Stimulated activated CD4-positive, alpha-beta T cell treated with anti-CD3 and anti-CD28 coated beads, TNF-alpha, amount 100 ng/mL, for 24 hours (primary cell): ENCODE results near the gene PLPP6.

Experiments
- DNase-seq, 3 experiments: peaks; one replicate each; pipeline ENCODE4 v3.0.0-alpha.2; 2020; ENCODE audit warnings: low read depth in 3 of 3

PLPP6 gene

DNA sequence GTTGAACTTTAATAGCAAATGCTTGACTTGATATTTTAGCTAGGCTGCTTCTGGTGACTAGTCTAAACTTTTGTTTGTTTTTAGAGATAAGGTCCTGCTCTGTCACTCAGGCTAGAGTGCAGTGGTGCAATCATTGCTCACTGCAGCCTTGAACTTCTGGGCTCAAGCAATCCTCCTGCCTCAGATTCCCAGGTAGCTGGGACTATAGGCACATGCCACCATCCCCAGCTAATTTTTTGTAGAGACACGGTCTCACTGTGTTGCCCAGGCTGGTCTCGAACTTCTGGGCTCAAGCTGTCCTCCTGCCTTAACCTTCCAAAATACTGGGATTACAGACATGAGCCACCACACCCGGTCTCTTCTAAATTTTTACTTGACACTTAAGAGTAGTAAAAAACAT, 38.0 kb downstream of the PLPP6 start:
- no peak for DNase-seq

DNA sequence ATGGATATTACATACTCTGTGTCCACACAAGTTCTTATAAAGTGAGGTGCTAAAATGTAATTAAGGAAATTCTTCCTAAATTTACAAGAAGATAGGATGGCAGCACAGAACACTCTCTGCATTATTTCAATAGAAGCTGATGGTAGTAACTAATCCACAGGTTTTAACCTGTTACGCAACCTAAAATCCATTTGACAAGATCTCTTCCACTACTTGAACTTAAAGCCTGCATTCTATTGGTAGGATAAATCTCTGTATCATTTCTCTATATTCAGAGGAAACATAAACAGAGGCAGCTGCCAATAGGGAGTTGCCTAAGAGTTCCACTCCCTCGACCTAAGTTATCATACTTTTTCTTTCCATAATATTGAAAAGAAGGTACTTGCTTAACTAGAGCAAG, 38.8 kb downstream of the PLPP6 start:
- DNase-seq = no peak

DNA sequence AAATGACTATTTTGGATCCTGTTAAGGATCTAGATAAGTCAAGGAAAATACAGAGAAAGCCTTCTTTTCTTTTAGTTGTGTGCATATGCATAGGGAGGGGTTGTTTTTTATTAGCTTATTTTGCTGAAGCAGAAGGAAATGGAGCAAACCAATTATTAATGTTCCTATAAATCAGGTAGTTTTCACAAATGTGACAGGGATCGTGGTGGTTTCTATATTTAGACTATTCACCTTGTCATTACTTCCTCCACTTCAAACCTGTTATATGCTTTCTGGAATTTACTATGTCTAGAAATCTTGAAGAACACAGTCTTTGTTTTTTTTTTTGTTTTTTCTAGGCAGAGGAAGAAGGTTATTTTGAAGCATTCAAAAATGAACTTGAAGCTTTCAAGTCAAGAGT, 39.4 kb downstream of the PLPP6 start:
- no peak for DNase-seq

DNA sequence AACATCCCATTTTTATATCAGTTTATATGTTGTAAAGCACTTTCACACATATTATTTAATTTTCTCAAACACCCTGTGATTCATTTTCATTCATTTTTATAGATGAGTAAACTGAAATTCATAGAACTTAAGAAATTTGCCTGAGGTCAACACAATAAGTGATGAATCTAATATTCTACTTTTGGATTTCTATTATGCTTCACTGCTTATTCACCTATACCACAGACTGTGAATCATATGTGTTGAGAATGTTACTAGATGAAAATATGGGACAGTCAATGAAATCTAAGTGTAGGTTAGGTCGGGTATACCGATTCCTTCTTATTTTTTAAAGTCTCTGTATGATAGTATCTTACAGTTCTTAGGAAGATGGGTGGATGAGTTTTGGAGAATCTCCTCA, 42.0 kb downstream of the PLPP6 start:
- DNase-seq = no peak

DNA sequence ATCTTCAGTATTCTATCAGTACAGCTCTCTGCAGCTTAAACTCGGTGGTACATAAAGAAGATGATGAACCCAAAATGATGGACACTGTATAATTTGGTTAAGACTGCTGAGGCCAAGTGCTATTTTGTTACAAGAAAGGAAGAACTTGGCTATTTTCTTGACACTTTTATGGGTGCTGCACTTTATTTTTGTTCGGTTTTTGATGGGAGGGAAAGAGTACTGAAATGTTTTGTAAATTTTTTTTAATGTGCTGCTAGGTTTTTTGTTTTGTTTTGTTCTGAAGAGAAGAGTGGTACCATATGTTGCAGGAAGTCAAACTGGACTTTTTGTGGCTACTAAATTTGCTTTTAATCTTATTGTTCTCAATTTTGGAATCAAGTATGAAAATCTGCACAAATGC, 43.9 kb downstream of the PLPP6 start:
- DNase-seq = no peak

DNA sequence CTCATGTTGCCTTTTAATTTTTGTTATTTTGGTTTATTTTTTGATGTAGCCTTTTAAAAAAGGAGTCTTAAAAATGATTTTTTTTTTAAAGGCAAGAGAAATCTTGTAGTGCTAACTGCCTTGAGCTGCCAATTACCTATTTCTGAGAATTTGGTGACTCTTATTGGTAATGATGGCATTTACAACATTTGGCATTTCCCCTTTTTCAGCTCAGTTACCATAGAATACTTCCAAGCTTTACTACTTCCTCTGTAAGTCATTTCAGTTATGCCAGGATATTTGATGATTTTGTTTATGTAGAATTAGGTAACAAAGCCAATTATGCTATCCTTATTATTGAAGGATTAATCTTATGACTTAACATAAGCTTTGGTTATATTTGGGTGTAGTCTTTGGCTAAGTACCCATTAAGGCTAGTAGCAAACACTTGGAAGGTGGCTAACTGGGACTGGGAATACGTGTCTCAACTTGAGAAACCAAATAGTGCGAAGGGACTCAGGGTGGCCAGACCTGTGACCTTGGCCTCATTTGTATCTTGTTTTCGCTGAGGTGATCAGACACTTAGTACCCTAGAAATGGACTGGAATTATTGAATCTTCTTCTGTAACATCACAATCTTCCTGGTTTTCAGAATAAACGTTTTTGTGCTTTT, 45.0 kb downstream of the PLPP6 start:
- no peak for DNase-seq

DNA sequence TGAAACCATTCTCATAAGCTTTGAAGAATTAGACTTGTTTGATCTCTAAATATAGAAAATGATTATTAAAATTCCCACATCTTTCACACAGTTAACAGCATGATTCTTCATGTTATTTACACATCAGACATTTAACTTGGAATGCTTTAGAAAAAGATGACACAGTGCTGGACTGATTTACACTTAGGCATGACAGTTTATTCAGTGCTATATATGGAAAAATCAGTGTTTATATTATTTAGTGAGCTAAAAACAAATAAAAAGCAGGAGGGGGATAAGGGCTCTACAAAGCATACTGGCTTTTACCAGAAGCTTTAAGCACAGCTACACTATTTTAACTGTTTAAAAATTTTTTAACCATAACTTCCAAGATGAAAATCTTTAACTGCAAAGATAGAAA, 47.3 kb downstream of the PLPP6 start:
- no peak for DNase-seq

DNA sequence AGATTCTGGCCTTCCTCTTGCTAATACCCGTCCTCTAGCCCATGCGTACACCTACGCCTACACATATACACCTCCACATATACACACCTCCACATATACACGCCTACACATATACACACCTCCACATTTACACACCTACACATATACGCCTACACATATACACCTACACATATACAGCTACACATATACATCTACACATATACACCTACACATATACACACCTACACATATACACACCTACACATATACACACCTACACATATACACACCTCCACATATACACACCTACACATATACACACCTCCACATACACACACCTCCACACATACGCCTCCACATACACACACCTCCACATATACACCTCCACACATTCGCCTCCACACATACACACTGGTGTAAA, 51.8 kb downstream of the PLPP6 start:
- DNase-seq = no peak

DNA sequence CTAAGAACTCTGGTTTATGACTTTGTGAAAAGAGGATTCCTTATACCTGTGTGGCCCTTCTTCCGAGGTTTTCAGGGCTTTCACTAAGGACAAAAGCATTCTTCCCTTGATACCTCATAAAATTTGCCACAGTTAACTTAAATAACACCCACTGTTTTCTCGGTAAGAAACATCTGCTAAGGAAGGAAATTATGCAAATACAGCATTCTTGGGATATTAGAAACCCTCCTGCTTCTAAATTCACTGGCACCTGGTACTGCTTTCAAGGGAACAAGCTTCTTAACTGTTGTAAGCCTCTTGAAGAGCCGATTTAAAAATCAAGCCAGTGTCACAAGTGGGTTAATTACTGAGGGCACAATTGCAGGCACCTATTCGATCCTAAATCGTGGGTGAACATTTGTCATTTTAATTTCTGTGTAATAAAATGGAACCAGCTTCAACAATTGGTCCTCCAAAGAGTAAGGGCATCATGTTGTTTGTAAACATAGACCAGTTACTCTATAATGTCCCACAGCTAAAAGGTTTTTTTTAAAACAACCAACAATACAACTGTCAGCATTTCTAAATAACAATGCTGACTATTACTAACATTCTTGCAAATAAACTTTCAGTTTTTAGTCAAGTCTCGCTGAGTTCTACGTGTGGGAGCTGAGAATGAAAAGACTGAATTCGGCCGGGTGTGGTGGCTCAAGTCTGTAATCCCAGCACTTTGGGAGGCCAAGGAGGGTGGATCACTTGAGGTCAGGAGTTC, 52.3 kb downstream of the PLPP6 start:
- DNase-seq = no peak
